Caki2 (cell line): ENCODE data around the gene SLC2A3. TPM values are rescaled to one million over a fixed set of nuclear protein-coding genes. Genes with fewer than 3 reads are reported as not detected.
"Not testable (repeated sequence)": the region's sequence is repeated elsewhere in the genome, so short reads cannot be mapped to it uniquely, and the experiment has no call there.

Experiments used
- DNase-seq: peaks from one replicate; pipeline ENCODE4 v3.0.0-alpha.2; 2015; ENCODE audit warnings: low read depth
- in situ Hi-C: cut with HindIII; loops from 2 replicates; pipeline ENCODE4 v1.10.0; 2016; ENCODE audit warnings: low sequenced_read_pairs, low pct_unique_long_range_greater_than_20kb, mixed read lengths
- total RNA-seq: library from RNA; depleted of rRNA; stranded (reverse); fragments of >200 nt; shearing (Covaris generic); gene quantifications from 2 replicates; pipeline ENCODE4 v1.2.3, GENCODE V29; 2014; ENCODE audit warnings: low replicate concordance

The SLC2A3 gene
- total RNA-seq, 1 experiment from 2014 or later, result 7.9 TPM

GRCh38 chr12:7926068-7926666 is 9.8 kb downstream of the SLC2A3 start:
- in situ Hi-C loops, DNase-seq: not testable (repeated sequence)

- in situ Hi-C loops, result no loop called here
- no peak for DNase-seq
These were observed 12.4 kb downstream of the SLC2A3 start for GRCh38 chr12:7923241-7924236.

GRCh38 chr12:7921181-7921580 is 14.8 kb downstream of the SLC2A3 start:
- DNase-seq, in situ Hi-C loops: not testable (repeated sequence)

GRCh38 chr12:7918268-7918590 is 17.8 kb downstream of the SLC2A3 start:
- DNase-seq, in situ Hi-C loops: not testable (repeated sequence)

GRCh38 chr12:7917392-7918267 is 18.4 kb downstream of the SLC2A3 start:
- in situ Hi-C loops, result no loop called here
- DNase-seq, result no peak

GRCh38 chr12:7916936-7917335 is 19.1 kb downstream of the SLC2A3 start:
- DNase-seq, result no peak

GRCh38 chr12:7915661-7916403 is 20.2 kb downstream of the SLC2A3 start:
- in situ Hi-C loops, result no loop called here
- DNase-seq, result no peak

More at GRCh38 chr12:7916936-7917335, 19.1 kb downstream of the SLC2A3 start:
- in situ Hi-C loops, result no loop called here

- in situ Hi-C loops, DNase-seq: not testable (repeated sequence)
These were observed 25.9 kb downstream of the SLC2A3 start for GRCh38 chr12:7910106-7910505.

- in situ Hi-C loops, result no loop called here
- peak; percentile 80 for DNase-seq
These were observed 29.0 kb downstream of the SLC2A3 start for GRCh38 chr12:7907009-7907408.

- peak; percentile 73 for DNase-seq
- in situ Hi-C loops, result not testable (repeated sequence)
These were observed 29.7 kb downstream of the SLC2A3 start for GRCh38 chr12:7906303-7906702.

GRCh38 chr12:7905600-7906125 is 30.3 kb downstream of the SLC2A3 start:
- in situ Hi-C loops, DNase-seq: not testable (repeated sequence)

- peak; percentile 32 for DNase-seq
- in situ Hi-C loops, result no loop called here
These were observed 30.9 kb downstream of the SLC2A3 start for GRCh38 chr12:7905071-7905470.

- in situ Hi-C loops, DNase-seq: not testable (repeated sequence)
These were observed 33.6 kb downstream of the SLC2A3 start for GRCh38 chr12:7902416-7902815.

GRCh38 chr12:7899755-7900154 is 36.2 kb downstream of the SLC2A3 start:
- no peak for DNase-seq
- in situ Hi-C loops, result no loop called here

GRCh38 chr12:7896726-7897125 is 39.3 kb downstream of the SLC2A3 start:
- DNase-seq, in situ Hi-C loops: not testable (repeated sequence)

- in situ Hi-C loops, result no loop called here
- no peak for DNase-seq
These were observed 43.6 kb downstream of the SLC2A3 start for GRCh38 chr12:7892186-7892980.

GRCh38 chr12:7884689-7885088 is 51.3 kb downstream of the SLC2A3 start:
- no peak for DNase-seq
- in situ Hi-C loops, result no loop called here
